GM21528 (cell line): ENCODE results near the gene FAM170A.

Experiments
- ATAC-seq: cut with Tn5 transposase; IDR thresholded peaks from one replicate; pipeline ENCODE4 v1.9.1; 2021; ENCODE audit warnings: mild to moderate bottlenecking, moderate library complexity; ENCODE audit not compliant: unreplicated experiment, low FRiP score

Gene FAM170A, protein sequence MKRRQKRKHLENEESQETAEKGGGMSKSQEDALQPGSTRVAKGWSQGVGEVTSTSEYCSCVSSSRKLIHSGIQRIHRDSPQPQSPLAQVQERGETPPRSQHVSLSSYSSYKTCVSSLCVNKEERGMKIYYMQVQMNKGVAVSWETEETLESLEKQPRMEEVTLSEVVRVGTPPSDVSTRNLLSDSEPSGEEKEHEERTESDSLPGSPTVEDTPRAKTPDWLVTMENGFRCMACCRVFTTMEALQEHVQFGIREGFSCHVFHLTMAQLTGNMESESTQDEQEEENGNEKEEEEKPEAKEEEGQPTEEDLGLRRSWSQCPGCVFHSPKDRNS

DNA sequence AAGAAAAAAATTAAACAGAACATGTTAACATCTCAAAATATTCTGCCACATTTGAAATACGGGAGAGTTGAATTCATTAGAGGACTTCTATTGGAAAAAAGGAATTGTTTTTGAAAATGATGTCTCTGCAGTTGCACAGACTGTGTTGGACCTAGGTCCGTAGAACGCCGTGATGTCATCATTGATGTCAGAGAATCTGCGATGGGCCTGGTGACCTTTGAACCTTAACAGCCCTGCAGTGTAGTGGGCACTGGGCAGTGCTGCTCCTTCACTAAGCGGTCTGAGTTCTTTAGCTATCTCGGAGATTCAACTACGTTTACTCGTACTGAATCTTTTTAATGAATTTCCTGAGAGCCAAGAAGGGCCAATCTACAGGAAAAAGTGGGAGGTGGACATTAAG, at the start of gene FAM170A:
Gene FAM170A, plus strand, starts transcription at position 220 of the 400 bp plus-strand sequence. CDS start 211 bp downstream, outside the sequence.
- ATAC-seq: no peak

DNA sequence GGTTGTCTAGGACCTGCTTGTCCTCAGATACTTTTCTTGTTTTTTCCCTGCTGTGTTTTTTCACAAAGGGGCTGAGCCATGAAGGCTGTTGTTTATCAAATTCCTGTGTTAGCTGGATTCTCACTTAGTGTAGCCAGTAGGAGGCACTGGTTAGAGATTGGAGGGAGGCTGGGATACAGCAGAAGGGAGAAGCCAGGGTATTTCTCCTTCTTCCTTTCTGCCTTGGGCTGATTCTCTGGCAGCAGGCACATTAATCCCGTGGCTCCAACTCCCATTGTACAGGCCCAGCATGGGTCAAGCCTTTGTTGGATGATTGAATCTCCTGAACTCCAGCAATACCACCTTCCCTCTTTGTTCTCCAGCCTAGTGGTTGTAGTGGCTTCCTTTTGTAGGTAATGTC, 46.4 kb upstream of the FAM170A start:
- ATAC-seq: no peak

DNA sequence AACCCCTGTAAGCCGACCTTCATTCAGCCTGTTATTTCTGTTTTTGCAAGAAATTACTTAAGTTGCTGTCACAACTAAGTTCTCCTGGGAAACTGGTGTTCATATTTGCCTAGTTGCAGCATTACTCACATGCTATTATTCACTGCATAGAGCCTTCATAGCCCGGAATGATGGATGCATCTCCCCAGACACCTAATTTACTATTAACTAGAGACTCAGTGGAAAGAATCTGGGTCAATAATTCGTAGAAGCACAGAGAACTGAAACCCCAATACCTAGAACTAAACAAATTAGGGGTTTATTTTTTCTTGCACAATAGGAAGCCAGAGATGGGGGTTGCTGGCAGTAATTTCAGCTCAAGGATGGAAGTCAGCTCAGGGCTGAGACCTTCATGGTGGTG, 45.7 kb upstream of the FAM170A start:
- peak; percentile 95 for ATAC-seq

DNA sequence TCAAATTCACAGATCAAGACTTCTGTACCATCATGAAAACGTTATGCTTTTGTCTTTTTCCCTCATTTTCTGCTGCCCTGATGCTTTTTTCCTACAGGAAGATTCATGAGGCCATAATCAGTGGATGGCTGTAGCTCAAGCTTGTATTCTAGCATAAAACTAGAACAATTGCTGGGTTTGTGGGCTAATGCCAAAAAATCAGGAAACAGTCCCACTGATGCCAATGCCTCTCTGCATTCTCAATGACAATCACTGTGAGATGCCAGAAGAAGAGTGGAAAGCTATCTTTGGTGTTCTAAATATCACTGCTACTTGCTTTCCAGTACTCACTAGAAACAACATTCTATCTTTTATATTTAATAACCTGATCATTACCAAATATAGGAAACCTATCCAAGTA, 33.3 kb upstream of the FAM170A start:
- no peak for ATAC-seq

DNA sequence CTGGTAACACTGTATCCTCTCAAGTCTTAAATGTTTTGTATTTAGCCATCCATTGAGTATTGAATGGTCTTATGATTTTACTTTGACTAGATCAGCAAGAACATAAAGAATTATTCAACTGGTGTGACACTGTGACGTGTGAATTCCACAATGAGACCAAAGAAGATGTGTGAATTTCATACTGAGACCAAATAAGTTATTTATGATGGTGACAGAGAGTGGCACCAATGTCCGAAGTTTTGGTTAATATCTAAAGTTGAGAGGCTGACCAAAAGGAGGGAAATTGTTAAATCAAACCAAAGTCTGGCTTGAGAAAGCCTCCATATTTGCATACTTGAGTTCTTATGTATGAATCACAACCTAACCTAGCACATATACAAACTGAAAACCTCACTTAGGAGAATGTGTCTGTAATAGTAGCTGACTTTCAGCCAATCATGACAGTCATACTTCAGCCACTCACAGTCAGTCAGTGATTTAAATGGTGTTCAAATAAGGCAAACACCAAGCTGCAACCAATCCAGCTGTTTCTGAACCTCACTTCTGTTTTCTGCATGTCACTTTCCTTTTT, 31.5 kb upstream of the FAM170A start:
- no peak for ATAC-seq

DNA sequence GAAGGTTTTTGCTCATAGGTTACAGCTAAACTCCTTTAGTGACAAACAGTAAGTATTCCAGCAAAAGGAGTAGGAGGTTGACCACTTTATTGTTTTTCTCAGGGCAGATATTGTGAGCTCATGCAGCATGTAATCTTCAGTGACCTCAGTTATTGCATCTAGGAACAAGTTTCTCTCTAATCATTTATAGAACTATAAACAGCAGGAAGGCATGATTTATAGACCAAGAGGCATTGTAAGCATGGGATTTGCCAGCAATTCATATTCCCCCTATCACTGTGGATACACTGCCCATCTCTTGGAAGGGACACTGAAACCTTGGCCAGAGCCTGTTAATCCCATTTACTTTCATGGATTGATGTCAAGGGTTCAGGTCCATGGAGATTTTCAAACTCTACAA, 15.4 kb upstream of the FAM170A start:
- no peak for ATAC-seq

DNA sequence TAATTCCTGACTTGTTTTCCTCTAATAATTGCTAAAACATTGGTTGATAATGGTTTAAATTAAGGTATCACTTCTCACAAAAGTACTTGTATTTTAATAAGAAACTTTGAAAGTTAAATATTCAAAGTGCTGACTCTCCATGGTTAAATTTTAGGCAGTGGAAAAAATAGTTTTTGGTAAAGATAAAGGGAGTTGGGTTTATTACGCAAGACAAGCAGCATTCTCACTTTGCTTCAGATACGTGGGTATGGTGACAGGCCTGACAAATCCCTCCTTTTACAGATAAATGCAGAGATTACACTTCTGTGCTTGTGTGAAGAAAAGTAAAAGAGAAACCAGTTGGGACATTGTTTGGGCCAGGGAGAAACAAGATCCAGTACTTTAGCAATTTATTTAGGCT, 14.5 kb upstream of the FAM170A start:
- no peak for ATAC-seq

DNA sequence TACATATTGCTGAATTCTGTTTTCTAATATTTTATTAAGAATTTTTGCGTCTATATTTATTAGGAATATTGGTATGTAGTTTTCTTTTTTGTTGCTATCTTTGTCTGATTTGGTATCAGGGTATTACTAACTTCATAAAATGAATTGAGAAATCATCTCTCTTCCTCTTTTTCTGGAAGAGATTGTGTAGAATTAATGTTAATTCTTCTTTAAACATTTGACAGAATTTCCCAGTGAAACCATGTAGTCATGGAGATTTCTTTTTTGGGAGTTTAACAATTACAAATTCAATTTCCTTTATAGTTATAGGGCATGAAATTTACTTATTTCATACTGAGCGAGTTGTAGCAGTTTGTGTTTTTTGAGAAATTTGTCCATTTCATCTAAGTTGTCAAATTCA, 3.3 kb upstream of the FAM170A start:
- ATAC-seq: no peak

DNA sequence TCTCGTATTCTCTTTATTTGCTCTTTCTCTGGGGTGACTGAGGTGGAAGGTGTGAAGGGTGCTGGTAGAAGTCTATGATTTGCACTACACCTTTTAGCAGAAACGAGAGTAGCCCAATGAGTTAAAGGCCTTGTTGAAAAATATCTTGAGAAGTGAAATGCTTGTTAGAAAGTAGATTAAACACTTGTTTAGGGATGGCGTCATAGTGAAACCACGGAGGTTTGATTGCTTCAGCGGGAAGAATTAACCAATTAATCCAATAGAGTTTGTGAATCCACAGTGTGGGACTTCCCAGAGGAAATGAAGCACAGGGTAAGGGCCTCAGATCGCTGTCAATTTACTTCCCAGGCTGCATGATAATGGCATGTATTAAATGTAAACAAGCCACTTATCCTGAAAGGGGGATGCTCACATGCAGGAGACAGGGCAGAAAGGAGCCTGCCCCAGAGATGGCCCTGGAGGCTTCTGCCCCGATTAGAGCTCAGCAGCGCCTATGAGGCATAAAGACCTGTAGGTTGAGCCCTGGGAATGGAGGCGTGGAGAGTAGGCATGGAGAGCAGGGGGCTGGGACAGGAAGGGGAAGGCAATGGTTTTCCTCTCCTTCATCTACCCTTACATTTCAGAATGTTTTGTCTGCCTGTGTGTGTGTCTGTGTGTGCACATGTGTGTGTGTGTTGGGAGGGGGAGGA, 1.5 kb downstream of the FAM170A start:
- no peak for ATAC-seq

DNA sequence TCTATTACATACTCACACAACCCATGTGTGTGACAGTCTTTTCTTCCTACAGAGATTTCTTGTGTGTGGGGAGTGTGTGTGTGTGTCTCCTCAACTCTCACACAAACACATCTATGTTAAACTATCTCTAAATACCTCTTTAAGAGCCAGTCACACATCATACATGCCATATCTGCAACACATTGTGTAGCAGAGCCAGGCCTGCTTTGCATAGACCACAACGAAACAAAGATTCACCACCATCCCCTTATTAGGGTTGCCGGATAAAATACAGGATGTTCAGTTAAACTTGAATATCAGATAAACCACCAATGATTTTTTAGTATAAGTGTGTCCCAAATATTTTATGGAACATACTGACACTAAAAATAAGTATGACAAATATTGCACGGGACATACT, 2.3 kb downstream of the FAM170A start:
- ATAC-seq: peak; percentile 63

DNA sequence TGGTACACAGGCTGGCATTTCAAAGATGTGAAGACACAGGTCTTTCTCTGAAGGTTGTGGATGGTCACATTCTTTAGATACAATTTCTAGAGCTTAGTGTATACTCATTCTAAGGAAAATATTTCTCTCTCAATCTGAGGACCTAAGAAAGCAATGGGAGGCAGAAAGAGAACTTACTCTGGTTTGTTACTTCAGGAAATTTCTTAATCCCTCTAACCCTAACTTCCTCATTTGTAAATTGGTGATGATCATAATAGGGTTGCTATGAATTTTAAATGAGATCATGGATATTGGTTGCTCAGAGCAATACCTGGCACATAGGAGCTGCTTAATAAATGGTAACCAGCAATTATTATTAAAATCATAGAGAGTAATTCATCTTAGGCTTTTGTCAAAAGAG, 22.1 kb downstream of the FAM170A start:
- no peak for ATAC-seq

DNA sequence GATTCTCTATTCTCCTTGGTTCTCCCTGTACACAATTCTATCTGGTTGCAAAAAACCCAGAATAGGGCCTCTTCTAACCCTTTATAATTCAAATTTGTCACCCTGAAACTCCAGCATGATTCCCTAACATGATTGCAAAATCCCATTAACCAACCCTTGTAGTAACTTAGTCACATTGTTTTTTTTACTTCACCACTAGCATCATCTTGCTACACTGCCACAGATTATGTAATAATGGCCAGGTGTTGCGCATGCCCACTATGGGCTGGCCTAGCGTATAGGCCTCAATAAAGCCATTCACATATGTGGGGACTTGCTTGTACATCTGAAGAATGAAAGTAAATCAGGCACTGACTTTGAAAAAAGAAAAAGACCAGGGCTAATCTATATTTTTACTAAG, 25.7 kb downstream of the FAM170A start:
- ATAC-seq: no peak

DNA sequence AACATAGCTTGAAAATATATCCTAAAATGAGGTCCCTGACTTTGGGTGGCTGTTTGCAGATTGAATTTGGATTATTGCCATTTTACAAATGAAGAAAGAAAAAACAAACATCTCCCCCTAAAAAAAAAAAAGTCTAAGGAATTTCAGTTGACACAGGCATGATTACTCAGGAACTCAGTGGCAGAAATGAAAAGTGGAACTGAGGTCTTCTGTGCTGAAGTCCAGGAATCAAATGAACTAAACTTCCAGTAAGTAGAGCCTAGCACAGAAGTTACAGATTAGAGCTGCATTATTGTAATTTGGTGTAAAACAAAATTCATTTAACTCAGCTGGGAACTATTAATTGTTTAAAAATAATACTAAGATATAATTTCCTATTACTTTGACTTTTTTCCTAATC, 26.7 kb downstream of the FAM170A start:
- ATAC-seq: no peak

DNA sequence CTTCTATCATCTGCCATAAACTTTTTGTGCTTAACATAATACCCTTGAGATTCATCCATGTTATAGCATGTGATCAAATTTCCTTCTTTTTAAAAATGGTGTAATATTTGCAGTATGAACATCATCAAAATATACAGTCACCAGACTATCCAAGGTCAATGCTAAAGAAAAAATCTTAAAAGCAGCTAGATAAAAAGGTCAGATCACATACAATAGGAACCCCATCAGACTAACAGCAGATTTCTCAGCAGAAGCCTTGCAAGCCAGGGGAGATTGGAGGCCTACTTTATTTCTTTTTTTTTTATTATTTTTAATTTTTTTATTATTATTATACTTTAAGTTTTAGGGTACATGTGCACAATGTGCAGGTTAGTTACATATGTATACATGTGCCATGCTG, 37.2 kb downstream of the FAM170A start:
- ATAC-seq: no peak

DNA sequence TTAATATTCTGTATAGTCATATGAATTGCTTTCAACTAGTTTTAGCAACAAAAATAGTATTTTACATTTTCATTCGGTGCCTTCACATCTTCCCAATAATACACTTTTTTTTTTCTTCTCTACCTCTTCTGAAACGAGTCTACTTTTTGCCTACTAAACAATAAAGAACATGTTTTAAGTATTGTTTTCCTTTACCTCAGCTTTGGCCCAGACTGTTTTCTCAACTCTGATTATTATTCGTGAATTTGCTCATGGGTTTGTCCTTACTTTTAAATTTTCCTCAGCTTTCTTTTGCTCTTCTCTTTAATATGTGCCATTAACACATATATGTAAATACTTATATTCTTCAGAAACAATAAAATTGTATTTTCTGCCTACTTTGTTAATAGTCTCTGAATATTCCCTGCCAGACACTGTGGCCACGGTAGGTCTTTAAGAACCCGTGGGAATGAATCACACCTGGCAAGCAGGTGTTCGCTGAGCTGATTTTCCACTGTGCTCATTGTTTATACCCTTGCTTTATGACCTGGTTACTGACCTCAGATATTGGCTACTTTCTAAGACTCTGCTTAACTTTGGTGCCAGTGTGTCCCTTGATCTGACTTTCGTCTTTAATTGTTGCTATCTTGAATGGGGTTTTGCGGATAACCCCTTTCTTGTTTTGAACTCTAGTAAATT, 49.1 kb downstream of the FAM170A start:
- no peak for ATAC-seq

DNA sequence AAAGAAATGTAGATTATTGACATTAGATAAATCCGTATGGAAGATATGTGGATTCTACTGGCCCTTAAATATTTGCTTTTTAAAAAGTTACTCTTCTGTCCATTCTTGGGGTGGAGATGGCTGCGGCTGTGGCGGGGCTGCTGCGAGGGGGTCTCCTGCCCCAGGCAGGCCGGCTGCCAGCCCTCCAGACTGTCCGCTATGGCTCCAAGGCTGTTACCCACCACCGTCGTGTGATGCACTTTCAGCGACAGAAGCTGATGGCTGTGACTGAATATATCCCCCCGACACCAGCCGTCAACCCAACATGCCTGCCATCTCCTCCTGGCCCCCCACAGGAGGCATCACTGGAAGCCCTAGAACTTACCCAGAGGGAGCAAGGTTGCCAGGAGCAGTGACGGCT, 50.7 kb downstream of the FAM170A start:
- ATAC-seq: no peak

DNA sequence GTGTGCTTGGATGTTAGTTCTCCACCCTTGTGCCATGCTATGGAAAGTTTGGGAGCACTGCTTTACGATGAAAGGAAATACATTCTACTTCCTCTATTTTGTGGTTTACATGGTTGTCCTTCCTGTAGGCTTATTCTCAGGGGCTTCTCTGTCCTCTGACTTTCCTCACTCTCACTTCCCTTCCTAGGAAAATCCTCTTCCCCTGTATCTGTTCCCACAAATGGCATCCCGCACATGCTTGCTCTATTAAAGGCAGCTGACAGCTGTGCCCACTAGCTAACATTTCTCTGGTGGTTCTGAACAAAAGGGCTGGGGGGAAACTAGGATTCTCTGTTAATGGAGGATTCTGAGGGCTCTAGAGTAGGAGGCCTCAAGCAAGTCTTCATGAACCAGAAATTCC, 52.4 kb downstream of the FAM170A start:
- ATAC-seq: no peak

DNA sequence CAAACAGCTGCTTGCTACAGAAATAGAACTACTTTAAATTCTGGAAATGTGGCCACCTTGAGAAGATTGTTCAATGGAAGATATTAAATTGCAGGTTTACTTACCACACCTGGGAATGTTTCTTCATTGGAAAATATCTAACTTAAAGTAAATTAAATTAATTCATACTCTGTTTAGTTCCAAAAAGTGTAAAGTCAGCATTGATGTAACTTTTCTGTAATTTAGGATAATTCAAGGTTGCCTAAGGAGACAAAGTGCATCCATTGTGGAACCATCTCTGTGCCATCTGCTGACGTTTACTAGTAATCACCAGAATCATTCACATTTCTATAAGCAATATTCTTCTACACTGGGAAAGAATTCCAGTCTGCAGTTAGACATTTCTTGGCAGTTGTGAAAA, 53.0 kb downstream of the FAM170A start:
- ATAC-seq: no peak
